MCF 10A (cell line): ENCODE data around the gene AGMO. TPM values are rescaled to one million over a fixed set of nuclear protein-coding genes. Genes with fewer than 3 reads are reported as not detected.

ENCODE experiments used
- BruUV-seq: library from RNA; stranded (reverse); fragments of 400-500 nt; replicated peaks from 2 replicates; lab custom pipeline; 2021; lab: Mats Ljungman, UMichigan
- CTCF ChIA-PET: fragments of 300-600 bp; sonication (Branson Sonifier 250); formaldehyde crosslinking; extraction: SDS; loops from one replicate; lab custom pipeline; 2021; ENCODE audit warnings: antibody characterized with exemption, inconsistent platforms; lab: Yijun Ruan, JAX
- POLR2A ChIA-PET: fragments of 300-600, 350-650 bp; sonication (Branson Sonifier 250); formaldehyde crosslinking; extraction: SDS; loops from one replicate; lab custom pipeline; 2020; ENCODE audit warnings: antibody characterized with exemption, inconsistent platforms; lab: Yijun Ruan, JAX
- DNase-seq: peaks from one replicate; pipeline ENCODE4 v3.0.0-alpha.2; 2018; ENCODE audit not compliant: unreplicated experiment
- H3K27ac Mint-ChIP-seq: one replicate; pipeline ENCODE4 v1.8.0; 2022; ENCODE audit warnings: mild to moderate bottlenecking, low read depth, mixed read lengths; ENCODE audit not compliant: unreplicated experiment
- H3K27me3 Mint-ChIP-seq: one replicate; pipeline ENCODE4 v1.8.0; 2022; ENCODE audit warnings: mixed read lengths; ENCODE audit not compliant: insufficient read depth, unreplicated experiment
- H3K36me3 Mint-ChIP-seq: one replicate; pipeline ENCODE4 v1.8.0; 2022; ENCODE audit warnings: mild to moderate bottlenecking, moderate library complexity, mixed read lengths; ENCODE audit not compliant: insufficient read depth, unreplicated experiment
- H3K4me1 Mint-ChIP-seq: one replicate; pipeline ENCODE4 v1.8.0; 2022; ENCODE audit warnings: mixed read lengths; ENCODE audit not compliant: insufficient read depth, unreplicated experiment
- H3K4me3 Mint-ChIP-seq: one replicate; pipeline ENCODE4 v1.8.0; 2022; ENCODE audit warnings: mild to moderate bottlenecking, moderate library complexity, mixed read lengths; ENCODE audit not compliant: unreplicated experiment
- H3K9me3 Mint-ChIP-seq: one replicate; pipeline ENCODE4 v1.8.0; 2022; ENCODE audit warnings: mixed read lengths; ENCODE audit not compliant: unreplicated experiment
- CTCF ChIP-seq: fragments of 200-600 bp; IDR thresholded peaks from one replicate; pipeline ENCODE4 v1.8.0; 2022; ENCODE audit warnings: antibody characterized with exemption, mild to moderate bottlenecking; ENCODE audit not compliant: unreplicated experiment
- intact Hi-C: fragments of 100-400 bp; cut with micrococcal nuclease; formaldehyde crosslinking; loops from 2 replicates; pipeline ENCODE4 v1.14.1; 2022
- total RNA-seq: library from RNA; stranded (reverse); gene quantifications from 2 replicates; pipeline ENCODE4 v1.2.3, GENCODE V29; 2022

AGMO gene
- total RNA-seq, 1 experiment from 2014 or later, result not detected

GRCh38 chr7:15475808-15476530 is 85.8 kb downstream of the AGMO start:
- Mint-ChIP-seq H3K4me1 (no peaks in the 10 kb centered on the region), H3K4me3 (no peak overlapping the region), H3K36me3 (no peaks in the 10 kb centered on the region), H3K27me3 (peaks cover 71% of the 10 kb centered on the region), H3K9me3 (no peaks in the 10 kb centered on the region), H3K27ac (no peak overlapping the region)
- TF ChIP-seq CTCF, result no peak
- no peak for DNase-seq
- ChIA-PET CTCF (interaction anchor here (0.7 kb wide), 1 partner anchor 498 kb away, joined by 3 read pairs; no protein-coding TSS in a partner anchor), POLR2A (no interaction called here)
- intact Hi-C loops, result no loop called here
- no TSS peak for BruUV-seq

GRCh38 chr7:15471669-15471950 is 90.2 kb downstream of the AGMO start:
- BruUV-seq, result no TSS peak
- DNase-seq, result no peak
- Mint-ChIP-seq H3K27ac (no peak overlapping the region), H3K27me3 (peaks cover 58% of the 10 kb centered on the region), H3K4me3 (no peak overlapping the region), H3K36me3 (no peaks in the 10 kb centered on the region), H3K4me1 (no peaks in the 10 kb centered on the region), H3K9me3 (no peaks in the 10 kb centered on the region)
- intact Hi-C loops, result loop anchor here (5.0 kb wide), 1 partner anchor 291 kb away; no protein-coding TSS in a partner anchor
- ChIA-PET CTCF (no interaction called here), POLR2A (no interaction called here)
- no peak for TF ChIP-seq CTCF

GRCh38 chr7:15470825-15471668 is 90.8 kb downstream of the AGMO start:
- intact Hi-C loops, result loop anchor here (5.0 kb wide), 1 partner anchor 291 kb away; no protein-coding TSS in a partner anchor
- DNase-seq, result no peak
- TF ChIP-seq CTCF, result no peak
- H3K36me3 Mint-ChIP-seq, result no peaks in the 10 kb centered on the region
- peaks cover 58% of the 10 kb centered on the region for H3K27me3 Mint-ChIP-seq
- POLR2A ChIA-PET, result no interaction called here
- no TSS peak for BruUV-seq
- H3K27ac Mint-ChIP-seq, result no peak overlapping the region
- no peak overlapping the region for H3K4me3 Mint-ChIP-seq
- no peaks in the 10 kb centered on the region for H3K4me1 Mint-ChIP-seq
- no peaks in the 10 kb centered on the region for H3K9me3 Mint-ChIP-seq
- CTCF ChIA-PET, result no interaction called here

- Mint-ChIP-seq H3K4me1 (no peaks in the 10 kb centered on the region), H3K4me3 (no peak overlapping the region), H3K36me3 (no peaks in the 10 kb centered on the region), H3K9me3 (no peaks in the 10 kb centered on the region), H3K27ac (no peak overlapping the region), H3K27me3 (peaks cover 45% of the 10 kb centered on the region)
- DNase-seq, result no peak
- POLR2A ChIA-PET, result interaction anchor here (0.6 kb wide), 1 partner anchor 34 kb away, joined by 3 read pairs; no protein-coding TSS in a partner anchor
- intact Hi-C loops, result no loop called here
- BruUV-seq, result no TSS peak
- CTCF ChIA-PET, result interaction anchor here (0.7 kb wide), 1 partner anchor 25 kb away, joined by 3 read pairs; no protein-coding TSS in a partner anchor
- no peak for TF ChIP-seq CTCF
Measured at GRCh38 chr7:15464667-15465121, 97.1 kb downstream of the AGMO start.
